ENCODE measurements around the gene SRL.
"Not testable (repeated sequence)": the region's sequence is repeated elsewhere in the genome, so short reads cannot be mapped to it uniquely, and the experiment has no call there.

The SRL gene

GRCh38 chr16:4166821-4167220 is 75.1 kb downstream of the SRL start:
- in situ Hi-C loops (cut with MboI; ENCODE audit: low sequenced_read_pairs): no loop called here

GRCh38 chr16:4160658-4161430 is 81.0 kb downstream of the SRL start:
- in situ Hi-C loops (cut with MboI; ENCODE audit: low sequenced_read_pairs): no loop called here

- in situ Hi-C loops (cut with MboI; ENCODE audit: low sequenced_read_pairs): no loop called here
Measured at GRCh38 chr16:4159726-4160125, 82.2 kb downstream of the SRL start.

GRCh38 chr16:4158143-4159093 is 83.5 kb downstream of the SRL start:
- in situ Hi-C loops (cut with MboI; ENCODE audit: low sequenced_read_pairs): no loop called here

GRCh38 chr16:4157376-4157825 is 84.5 kb downstream of the SRL start:
- in situ Hi-C loops (cut with MboI; ENCODE audit: low sequenced_read_pairs): no loop called here

GRCh38 chr16:4156503-4156902 is 85.4 kb downstream of the SRL start:
- in situ Hi-C loops (cut with MboI; ENCODE audit: low sequenced_read_pairs): not testable (repeated sequence)

GRCh38 chr16:4153364-4153763 is 88.5 kb downstream of the SRL start:
- in situ Hi-C loops (cut with MboI; ENCODE audit: low sequenced_read_pairs): not testable (repeated sequence)

GRCh38 chr16:4152267-4152666 is 89.6 kb downstream of the SRL start:
- in situ Hi-C loops (cut with MboI; ENCODE audit: low sequenced_read_pairs): no loop called here

GRCh38 chr16:4147236-4147635 is 94.6 kb downstream of the SRL start:
- in situ Hi-C loops (cut with MboI; ENCODE audit: low sequenced_read_pairs): no loop called here

- in situ Hi-C loops (cut with MboI; ENCODE audit: low sequenced_read_pairs): no loop called here
Measured at GRCh38 chr16:4142268-4142667, 99.6 kb downstream of the SRL start.

- in situ Hi-C loops (cut with MboI; ENCODE audit: low sequenced_read_pairs): no loop called here
Measured at GRCh38 chr16:4141604-4142003, 100.3 kb downstream of the SRL start.

GRCh38 chr16:4140652-4141051 is 101.2 kb downstream of the SRL start:
- in situ Hi-C loops (cut with MboI; ENCODE audit: low sequenced_read_pairs): no loop called here

GRCh38 chr16:4139968-4140367 is 101.9 kb downstream of the SRL start:
- in situ Hi-C loops (cut with MboI; ENCODE audit: low sequenced_read_pairs): no loop called here
